Measurements from ENCODE around the gene ATP12A.

ATP12A gene

GRCh38 chr13:24680258-24680920 is at the start of gene ATP12A:
ATP12A (plus strand) TSS chr13:24680408; CDS start chr13:24680744, 336 bp downstream.
- peak; percentile 26 for DNase-seq

GRCh38 chr13:24630851-24631620 is 49.2 kb upstream of the ATP12A start:
- DNase-seq: no peak

GRCh38 chr13:24631922-24632321 is 48.3 kb upstream of the ATP12A start:
- no peak for DNase-seq

- no peak for DNase-seq
These were observed 47.7 kb upstream of the ATP12A start for GRCh38 chr13:24632382-24633121.

GRCh38 chr13:24636776-24637175 is 43.4 kb upstream of the ATP12A start:
- no peak for DNase-seq

- no peak for DNase-seq
These were observed 42.1 kb upstream of the ATP12A start for GRCh38 chr13:24638096-24638495.

GRCh38 chr13:24640752-24641151 is 39.5 kb upstream of the ATP12A start:
- no peak for DNase-seq

GRCh38 chr13:24642219-24642618 is 38.0 kb upstream of the ATP12A start:
- DNase-seq: no peak

- DNase-seq: no peak
These were observed 36.2 kb upstream of the ATP12A start for GRCh38 chr13:24644036-24644435.

- DNase-seq: no peak
These were observed 31.9 kb upstream of the ATP12A start for GRCh38 chr13:24648271-24648670.

- no peak for DNase-seq
These were observed 31.1 kb upstream of the ATP12A start for GRCh38 chr13:24648983-24649687.

- DNase-seq: no peak
These were observed 30.5 kb upstream of the ATP12A start for GRCh38 chr13:24649688-24650043.

- no peak for DNase-seq
These were observed 30.0 kb upstream of the ATP12A start for GRCh38 chr13:24650161-24650560.

GRCh38 chr13:24651718-24652345 is 28.4 kb upstream of the ATP12A start:
- DNase-seq: no peak

- no peak for DNase-seq
These were observed 27.8 kb upstream of the ATP12A start for GRCh38 chr13:24652359-24652758.

- no peak for DNase-seq
These were observed 25.5 kb upstream of the ATP12A start for GRCh38 chr13:24654741-24655140.

GRCh38 chr13:24659239-24659638 is 21.0 kb upstream of the ATP12A start:
- no peak for DNase-seq

GRCh38 chr13:24660023-24660741 is 20.0 kb upstream of the ATP12A start:
- DNase-seq: no peak

- no peak for DNase-seq
These were observed 18.5 kb upstream of the ATP12A start for GRCh38 chr13:24661713-24662112.

- no peak for DNase-seq
These were observed 17.8 kb upstream of the ATP12A start for GRCh38 chr13:24662195-24663088.

GRCh38 chr13:24663089-24663395 is 17.2 kb upstream of the ATP12A start:
- DNase-seq: no peak
